ENCODE measurements around the gene APOL3. TPM values are rescaled to one million over a fixed set of nuclear protein-coding genes. Genes with fewer than 3 reads are reported as not detected.
A peak's percentile ranks its signal among the peaks of the same experiment; 100 is the strongest.
"Not testable (repeated sequence)": the region's sequence is repeated elsewhere in the genome, so short reads cannot be mapped to it uniquely, and the experiment has no call there.

The APOL3 gene
- 35.6 and 48.3 TPM in 2 replicates for total RNA-seq

- intact Hi-C loops (cut with micrococcal nuclease) = loop anchor here (2.0 kb wide), 1 partner anchor 78 kb away; the partner anchor contains the start of gene APOL2
- Mint-ChIP-seq H3K27me3 (ENCODE audit: low read depth) (no peaks in the 10 kb centered on the region), H3K27ac (peak within 1 kb of the TSS; percentile 80), H3K9me3 (no peaks in the 10 kb centered on the region), H3K36me3 (ENCODE audit: low read depth) (peaks cover 13% of the 10 kb centered on the region), H3K4me3 (ENCODE audit: low read depth) (peak within 1 kb of the TSS; percentile 84), H3K4me1 (ENCODE audit: low read depth) (peaks cover 71% of the 10 kb centered on the region)
- DNase-seq (ENCODE audit: low spot score) = peak; percentile 52
Measured at GRCh38 chr22:36160499-36160942, at the start of gene APOL3. Gene APOL3, minus strand, starts transcription at chr22:36160755. Its CDS starts 11,700 bp downstream, at chr22:36149055.

GRCh38 chr22:36210224-36210623, 49.7 kb upstream of the APOL3 start:
- no peak for DNase-seq (ENCODE audit: low spot score)
- Mint-ChIP-seq H3K36me3 (ENCODE audit: low read depth) (no peaks in the 10 kb centered on the region), H3K27ac (no peak overlapping the region), H3K27me3 (ENCODE audit: low read depth) (peaks cover 48% of the 10 kb centered on the region), H3K9me3 (peaks cover 5% of the 10 kb centered on the region), H3K4me1 (ENCODE audit: low read depth) (peaks cover 5% of the 10 kb centered on the region), H3K4me3 (ENCODE audit: low read depth) (no peak overlapping the region)
- intact Hi-C loops (cut with micrococcal nuclease) = no loop called here

- H3K36me3 Mint-ChIP-seq (ENCODE audit: low read depth); H3K4me1 Mint-ChIP-seq (ENCODE audit: low read depth); H3K4me3 Mint-ChIP-seq (ENCODE audit: low read depth); H3K27ac Mint-ChIP-seq; DNase-seq (ENCODE audit: low spot score); intact Hi-C loops (cut with micrococcal nuclease); H3K9me3 Mint-ChIP-seq: not testable (repeated sequence)
- H3K27me3 Mint-ChIP-seq (ENCODE audit: low read depth) = peaks cover 44% of the 10 kb centered on the region
Measured at GRCh38 chr22:36209488-36209908, 48.9 kb upstream of the APOL3 start.

- intact Hi-C loops (cut with micrococcal nuclease) = no loop called here
- Mint-ChIP-seq H3K36me3 (ENCODE audit: low read depth) (no peaks in the 10 kb centered on the region), H3K27ac (no peak overlapping the region), H3K27me3 (ENCODE audit: low read depth) (peaks cover 39% of the 10 kb centered on the region), H3K4me1 (ENCODE audit: low read depth) (peaks cover 5% of the 10 kb centered on the region), H3K4me3 (ENCODE audit: low read depth) (no peak overlapping the region), H3K9me3 (peaks cover 5% of the 10 kb centered on the region)
- DNase-seq (ENCODE audit: low spot score) = no peak
Measured at GRCh38 chr22:36208914-36209313, 48.4 kb upstream of the APOL3 start.

GRCh38 chr22:36208162-36208765, 47.7 kb upstream of the APOL3 start:
- H3K9me3 Mint-ChIP-seq = peaks cover 5% of the 10 kb centered on the region
- H3K27me3 Mint-ChIP-seq (ENCODE audit: low read depth) = peaks cover 34% of the 10 kb centered on the region
- intact Hi-C loops (cut with micrococcal nuclease) = no loop called here
- H3K4me3 Mint-ChIP-seq (ENCODE audit: low read depth) = no peak overlapping the region
- no peak for DNase-seq (ENCODE audit: low spot score)
- H3K27ac Mint-ChIP-seq = no peak overlapping the region
- H3K4me1 Mint-ChIP-seq (ENCODE audit: low read depth) = peaks cover 5% of the 10 kb centered on the region
- no peaks in the 10 kb centered on the region for H3K36me3 Mint-ChIP-seq (ENCODE audit: low read depth)

- no peak for DNase-seq (ENCODE audit: low spot score)
- intact Hi-C loops (cut with micrococcal nuclease) = no loop called here
- peaks cover 5% of the 10 kb centered on the region for H3K9me3 Mint-ChIP-seq
- no peak overlapping the region for H3K27ac Mint-ChIP-seq
- H3K36me3 Mint-ChIP-seq (ENCODE audit: low read depth) = no peaks in the 10 kb centered on the region
- H3K4me1 Mint-ChIP-seq (ENCODE audit: low read depth) = peaks cover 4% of the 10 kb centered on the region
- H3K27me3 Mint-ChIP-seq (ENCODE audit: low read depth) = peaks cover 19% of the 10 kb centered on the region
- no peak overlapping the region for H3K4me3 Mint-ChIP-seq (ENCODE audit: low read depth)
Measured at GRCh38 chr22:36206255-36206654, 45.7 kb upstream of the APOL3 start.

- H3K36me3 Mint-ChIP-seq (ENCODE audit: low read depth); H3K27ac Mint-ChIP-seq; H3K4me3 Mint-ChIP-seq (ENCODE audit: low read depth); DNase-seq (ENCODE audit: low spot score); H3K9me3 Mint-ChIP-seq; H3K4me1 Mint-ChIP-seq (ENCODE audit: low read depth); intact Hi-C loops (cut with micrococcal nuclease): not testable (repeated sequence)
- peaks cover 14% of the 10 kb centered on the region for H3K27me3 Mint-ChIP-seq (ENCODE audit: low read depth)
Measured at GRCh38 chr22:36205573-36205972, 45.0 kb upstream of the APOL3 start.

GRCh38 chr22:36204632-36205015, 44.1 kb upstream of the APOL3 start:
- H3K4me3 Mint-ChIP-seq (ENCODE audit: low read depth) = no peak overlapping the region

GRCh38 chr22:36204001-36204631, 43.6 kb upstream of the APOL3 start:
- DNase-seq (ENCODE audit: low spot score) = no peak
- Mint-ChIP-seq H3K27ac (no peak overlapping the region), H3K9me3 (peaks cover 1% of the 10 kb centered on the region), H3K4me3 (ENCODE audit: low read depth) (no peak overlapping the region), H3K27me3 (ENCODE audit: low read depth) (peaks cover 4% of the 10 kb centered on the region), H3K4me1 (ENCODE audit: low read depth) (peaks cover 1% of the 10 kb centered on the region), H3K36me3 (ENCODE audit: low read depth) (no peaks in the 10 kb centered on the region)
- intact Hi-C loops (cut with micrococcal nuclease) = no loop called here

More at GRCh38 chr22:36204632-36205015, 44.1 kb upstream of the APOL3 start:
- no peak overlapping the region for H3K27ac Mint-ChIP-seq
- no peaks in the 10 kb centered on the region for H3K36me3 Mint-ChIP-seq (ENCODE audit: low read depth)
- peaks cover 9% of the 10 kb centered on the region for H3K27me3 Mint-ChIP-seq (ENCODE audit: low read depth)
- peaks cover 1% of the 10 kb centered on the region for H3K4me1 Mint-ChIP-seq (ENCODE audit: low read depth)
- no peak for DNase-seq (ENCODE audit: low spot score)
- H3K9me3 Mint-ChIP-seq = peaks cover 5% of the 10 kb centered on the region
- intact Hi-C loops (cut with micrococcal nuclease) = no loop called here

- H3K4me3 Mint-ChIP-seq (ENCODE audit: low read depth); H3K27me3 Mint-ChIP-seq (ENCODE audit: low read depth); H3K36me3 Mint-ChIP-seq (ENCODE audit: low read depth); H3K4me1 Mint-ChIP-seq (ENCODE audit: low read depth); H3K27ac Mint-ChIP-seq; H3K9me3 Mint-ChIP-seq; DNase-seq (ENCODE audit: low spot score); intact Hi-C loops (cut with micrococcal nuclease): not testable (repeated sequence)
Measured at GRCh38 chr22:36203441-36203840, 42.9 kb upstream of the APOL3 start.

GRCh38 chr22:36202906-36203305, 42.4 kb upstream of the APOL3 start:
- H3K36me3 Mint-ChIP-seq (ENCODE audit: low read depth); DNase-seq (ENCODE audit: low spot score); intact Hi-C loops (cut with micrococcal nuclease); H3K27ac Mint-ChIP-seq; H3K4me3 Mint-ChIP-seq (ENCODE audit: low read depth); H3K9me3 Mint-ChIP-seq; H3K27me3 Mint-ChIP-seq (ENCODE audit: low read depth); H3K4me1 Mint-ChIP-seq (ENCODE audit: low read depth): not testable (repeated sequence)

- no peak for DNase-seq (ENCODE audit: low spot score)
- Mint-ChIP-seq H3K27me3 (ENCODE audit: low read depth) (no peaks in the 10 kb centered on the region), H3K27ac (no peak within 1 kb of the TSS), H3K4me1 (ENCODE audit: low read depth) (peaks cover 16% of the 10 kb centered on the region), H3K9me3 (no peaks in the 10 kb centered on the region), H3K36me3 (ENCODE audit: low read depth) (no peaks in the 10 kb centered on the region), H3K4me3 (ENCODE audit: low read depth) (no peak within 1 kb of the TSS)
- intact Hi-C loops (cut with micrococcal nuclease) = no loop called here
Measured at GRCh38 chr22:36201630-36202319, 41.2 kb upstream of the APOL3 start, which contains the start of gene APOL4. Gene APOL4, minus strand, starts transcription at chr22:36201809. Its CDS starts 75 bp downstream, at chr22:36201734.

GRCh38 chr22:36201025-36201424, 40.5 kb upstream of the APOL3 start:
- peaks cover 16% of the 10 kb centered on the region for H3K4me1 Mint-ChIP-seq (ENCODE audit: low read depth)
- H3K36me3 Mint-ChIP-seq (ENCODE audit: low read depth); H3K27ac Mint-ChIP-seq; H3K27me3 Mint-ChIP-seq (ENCODE audit: low read depth); H3K4me3 Mint-ChIP-seq (ENCODE audit: low read depth); intact Hi-C loops (cut with micrococcal nuclease); DNase-seq (ENCODE audit: low spot score); H3K9me3 Mint-ChIP-seq: not testable (repeated sequence)
